Measurements from ENCODE around the gene MAGI2. TPM values are rescaled to one million over a fixed set of nuclear protein-coding genes. Genes with fewer than 3 reads are reported as not detected.

The MAGI2 gene
- polyA plus RNA-seq, 4 donors, result 36.8 to 43.5 (median 38.3) TPM

DNA sequence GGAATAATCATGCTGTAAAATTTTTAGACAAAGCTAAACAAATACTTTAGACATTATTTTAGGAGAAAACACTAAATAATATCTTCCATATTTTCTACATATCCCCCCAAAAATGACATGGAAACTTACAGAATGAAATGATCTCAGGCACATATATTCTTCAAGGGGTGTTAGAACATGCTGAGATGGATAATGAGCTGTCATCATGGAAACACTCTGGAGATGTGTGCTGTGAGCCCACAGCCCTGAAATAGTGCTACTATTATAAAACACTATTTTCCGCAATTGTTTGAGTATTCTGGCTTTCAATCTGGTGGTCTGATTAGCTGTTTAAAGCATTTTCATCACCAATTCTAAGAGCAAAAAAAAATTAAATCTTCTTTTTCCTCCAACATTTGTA, 1269.2 kb downstream of the MAGI2 start:
- DNase-seq (ENCODE audit: low read depth in 4 of 4, low spot score in 3 of 4), result no peak

DNA sequence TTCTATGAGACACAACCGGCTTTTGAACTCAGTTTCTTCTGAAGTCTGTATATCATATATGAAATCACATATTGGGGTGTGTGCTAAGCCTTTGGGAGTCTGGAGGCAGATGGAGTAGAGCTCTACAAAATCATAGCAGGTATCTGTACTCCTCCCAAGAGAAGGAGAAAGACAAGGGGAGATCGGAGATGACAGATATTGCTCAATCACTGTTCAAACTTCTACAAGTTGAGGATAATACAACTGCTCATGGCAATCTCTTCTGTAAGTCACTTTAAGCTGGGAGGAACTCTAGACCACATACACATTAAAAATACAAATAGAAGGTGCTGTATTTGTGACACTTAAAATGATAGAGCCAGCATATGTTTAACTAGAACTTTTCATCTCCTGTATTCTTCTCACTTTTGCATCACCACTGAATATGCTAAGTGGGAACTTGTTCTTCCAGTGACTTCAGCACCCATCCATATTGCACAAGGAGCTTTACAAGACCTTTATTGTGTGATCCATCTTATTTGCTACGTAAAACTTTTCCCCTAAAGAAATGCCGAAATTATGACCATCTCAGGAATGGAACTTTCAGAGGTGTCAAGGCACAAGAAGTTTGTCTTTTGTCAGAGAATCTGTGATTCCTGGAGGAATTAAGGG, 1273.5 kb downstream of the MAGI2 start:
- no peak for DNase-seq (ENCODE audit: low read depth in 4 of 4, low spot score in 3 of 4)

DNA sequence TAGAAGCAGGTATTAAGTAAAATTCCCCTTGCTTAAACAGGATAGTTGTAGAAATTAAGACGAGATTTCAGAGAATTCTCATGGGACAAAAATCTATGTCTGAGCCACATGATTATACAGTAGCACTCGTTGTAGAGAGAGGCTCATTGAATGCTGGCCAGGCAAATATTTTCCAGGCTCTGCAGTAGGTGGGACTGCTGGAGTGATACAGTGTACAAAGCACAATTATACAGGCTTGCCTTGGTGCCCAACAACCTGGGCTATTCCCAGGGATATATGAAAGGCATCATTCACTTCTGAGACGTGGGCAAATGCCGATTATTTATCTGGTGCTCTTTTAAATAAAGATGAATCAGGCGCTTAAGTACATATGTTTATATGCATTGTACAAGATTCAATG, 1274.3 kb downstream of the MAGI2 start:
- no peak for DNase-seq (ENCODE audit: low read depth in 4 of 4, low spot score in 3 of 4)

DNA sequence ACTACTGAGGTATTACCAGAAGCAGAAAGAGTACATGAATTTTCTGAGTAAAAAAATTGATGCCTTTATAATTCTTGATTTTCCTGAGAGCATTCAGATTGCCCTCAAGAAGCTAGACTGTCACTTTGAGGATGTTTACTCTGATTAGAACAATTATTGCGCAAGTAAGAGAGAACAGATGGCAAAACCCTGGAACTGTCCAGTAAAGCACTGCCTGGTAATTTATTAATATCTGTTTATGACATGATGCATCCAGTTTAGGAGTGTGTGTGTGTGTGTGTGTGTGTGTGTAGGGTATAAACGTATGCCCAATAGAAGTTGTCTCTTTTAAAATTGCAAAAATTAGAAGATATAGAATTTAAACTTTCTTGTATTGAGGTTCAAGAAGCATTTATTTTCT, 1275.1 kb downstream of the MAGI2 start:
- no peak for DNase-seq (ENCODE audit: low read depth in 4 of 4, low spot score in 3 of 4)

DNA sequence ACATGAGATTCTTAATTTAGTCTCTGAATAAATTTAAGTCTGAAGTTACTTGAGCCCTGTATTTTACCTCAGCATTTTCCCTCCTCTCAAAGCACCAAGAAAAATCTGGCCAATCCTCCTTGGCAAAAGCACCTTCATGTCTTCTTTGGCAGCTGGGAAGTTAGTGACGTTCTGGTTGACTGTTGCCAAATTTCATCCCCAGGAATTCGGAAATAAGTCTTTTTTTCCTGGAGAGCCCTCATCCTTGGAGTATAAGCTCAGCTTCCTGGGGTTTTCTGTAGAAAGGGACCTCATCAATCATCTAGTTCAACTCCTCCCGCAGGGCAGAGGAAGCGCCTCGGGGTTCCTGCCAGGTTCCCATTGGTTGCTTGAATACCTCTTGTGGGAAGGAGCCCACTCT, 1277.3 kb downstream of the MAGI2 start:
- DNase-seq (ENCODE audit: low read depth in 4 of 4, low spot score in 3 of 4), result no peak

DNA sequence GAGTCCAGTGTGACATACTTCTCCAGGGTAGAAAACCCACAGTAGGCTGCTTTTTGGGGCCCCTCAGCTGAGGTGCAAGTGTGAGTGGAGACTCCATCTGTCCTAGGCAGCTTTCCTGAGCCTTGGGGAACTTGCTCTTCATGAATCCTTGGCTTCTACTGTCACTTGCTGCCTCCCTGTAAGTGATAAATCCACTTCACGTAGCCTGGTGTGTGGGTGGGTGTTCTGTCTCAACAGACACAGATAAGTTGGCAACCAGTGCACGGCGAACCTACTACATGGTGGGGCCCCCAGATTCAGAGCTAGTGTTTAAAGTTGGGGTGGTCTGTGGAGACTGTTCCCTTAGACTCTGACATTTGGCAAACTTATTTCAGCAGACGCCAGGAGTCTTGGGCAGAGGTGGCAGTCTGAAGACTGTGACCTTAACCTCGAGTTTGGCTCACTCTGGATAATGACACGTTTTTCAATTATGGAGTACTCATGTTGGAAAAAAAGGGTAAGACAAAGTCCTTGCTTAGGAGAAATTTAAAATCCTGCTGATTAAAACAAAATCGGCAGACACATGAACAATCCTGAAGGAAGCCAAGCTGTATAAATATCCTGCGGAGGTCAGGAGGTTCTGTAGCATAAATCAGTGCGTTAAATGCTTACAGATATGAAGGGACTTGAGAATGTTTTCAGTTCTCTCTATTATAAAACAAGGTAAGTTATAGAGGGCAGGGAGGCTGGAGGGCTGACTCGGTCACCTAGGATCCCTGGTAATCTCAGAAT, 1278.0 kb downstream of the MAGI2 start:
- no peak for DNase-seq (ENCODE audit: low read depth in 4 of 4, low spot score in 3 of 4)

DNA sequence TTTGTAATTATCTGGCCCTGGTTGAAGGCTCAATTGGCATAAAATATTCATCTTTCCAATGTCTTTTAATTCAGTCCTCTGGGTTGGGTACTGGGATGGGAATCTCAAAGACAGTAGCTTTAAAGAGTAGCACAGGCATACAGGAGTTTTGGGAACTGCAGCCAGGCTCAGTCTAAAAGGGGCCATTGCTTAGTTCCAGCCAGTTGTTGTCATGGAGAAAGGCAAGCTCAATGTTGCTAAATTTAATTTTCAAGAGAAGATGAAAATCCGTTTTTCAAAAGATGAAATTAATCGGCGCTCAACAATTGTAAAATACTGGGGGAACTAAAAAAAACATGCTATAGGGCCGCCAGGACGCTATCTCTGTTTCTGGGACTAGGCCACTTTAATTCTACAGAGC, 1279.8 kb downstream of the MAGI2 start:
- no peak for DNase-seq (ENCODE audit: low read depth in 4 of 4, low spot score in 3 of 4)

DNA sequence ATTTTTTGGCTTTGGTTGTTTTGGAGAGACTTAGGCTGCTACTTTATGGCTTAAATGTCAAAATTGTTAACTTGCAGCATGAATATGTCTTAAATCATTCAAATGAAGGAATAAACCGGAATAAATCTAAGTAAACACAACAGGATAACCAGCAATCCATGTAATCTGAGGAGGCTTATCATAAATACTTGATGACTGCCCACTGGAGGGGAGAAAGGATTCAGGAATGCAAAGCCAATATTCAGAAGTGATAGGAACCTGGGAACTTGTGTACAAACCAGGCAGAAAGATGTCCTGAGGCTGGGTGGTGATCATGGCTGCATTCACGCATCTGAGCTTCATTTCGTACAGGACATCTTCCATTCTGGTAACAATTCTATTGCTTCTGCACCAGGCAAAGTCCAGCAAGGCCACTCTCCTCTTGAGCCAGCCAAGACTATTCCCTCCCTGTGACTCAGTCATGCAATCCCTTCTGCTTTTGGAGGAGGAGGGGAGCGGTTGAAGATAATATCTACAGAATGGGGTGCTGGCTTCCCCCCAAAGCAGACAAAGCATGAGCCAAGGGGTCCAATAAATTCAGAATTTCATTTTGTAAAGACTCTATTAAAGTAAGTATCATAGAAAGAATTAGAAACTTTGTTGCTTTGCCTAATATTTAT, 1280.4 kb downstream of the MAGI2 start:
- no peak for DNase-seq (ENCODE audit: low read depth in 4 of 4, low spot score in 3 of 4)

DNA sequence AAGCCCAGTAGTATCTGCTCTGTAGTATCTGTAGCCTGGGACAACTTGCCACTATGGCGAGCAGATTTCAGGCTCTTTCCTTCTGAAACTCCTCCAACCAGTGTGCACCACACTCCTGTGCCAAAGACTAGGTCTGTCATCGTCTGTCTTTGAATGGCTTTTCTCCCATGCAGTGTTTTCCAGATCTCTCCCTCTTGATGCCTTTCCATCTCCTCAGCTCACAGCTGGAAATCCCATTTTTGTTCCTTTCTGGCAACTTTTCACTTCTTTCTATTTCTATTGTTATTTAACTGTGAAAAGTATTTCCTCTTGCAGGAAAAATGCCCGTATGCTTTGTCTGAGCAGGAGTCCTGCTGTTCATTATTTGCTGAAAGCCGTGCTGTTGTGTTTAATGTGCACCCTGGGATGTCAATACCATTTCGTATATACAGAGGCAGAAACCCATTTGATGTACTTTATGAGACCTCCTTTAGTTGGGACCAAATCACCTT, 1281.2 kb downstream of the MAGI2 start:
- no peak for DNase-seq (ENCODE audit: low read depth in 4 of 4, low spot score in 3 of 4)

DNA sequence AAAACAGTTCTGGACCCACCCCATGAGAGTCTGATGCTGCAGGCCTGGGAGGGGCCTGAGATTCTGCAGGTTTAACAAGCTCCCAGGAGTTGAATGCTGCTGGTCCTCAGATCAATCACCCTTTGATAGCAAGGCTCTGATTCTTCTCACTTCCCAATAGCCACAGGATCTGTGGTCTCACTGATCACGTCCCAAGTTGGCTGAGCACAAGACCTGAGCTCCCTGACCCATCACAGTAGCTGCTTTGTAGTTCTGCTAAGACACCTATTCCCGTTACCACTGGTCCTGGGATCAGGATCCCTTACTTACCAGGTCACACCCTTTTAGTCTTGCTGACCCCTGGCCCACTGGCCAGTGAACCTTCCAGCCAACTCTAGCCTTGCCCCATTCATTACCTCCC, 1282.1 kb downstream of the MAGI2 start:
- DNase-seq (ENCODE audit: low read depth in 4 of 4, low spot score in 3 of 4), result no peak

DNA sequence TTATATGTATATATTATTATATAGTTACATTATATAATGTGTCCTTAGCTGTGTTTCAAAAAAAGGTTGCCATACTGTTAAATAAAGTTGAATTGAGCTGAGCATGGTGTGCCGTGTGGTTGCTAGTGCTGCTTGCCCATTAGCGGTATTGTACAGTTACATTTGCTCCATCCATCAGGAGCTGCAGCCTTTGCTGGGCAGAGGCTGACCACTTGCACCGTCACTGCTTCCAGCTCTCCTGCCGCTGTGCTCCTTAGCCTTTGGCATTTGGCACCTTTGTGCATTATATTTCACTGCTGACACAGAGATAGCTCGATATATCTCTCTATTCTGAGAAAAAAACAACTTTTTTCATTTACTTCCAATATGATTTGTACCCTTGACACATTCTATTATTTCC, 1282.7 kb downstream of the MAGI2 start:
- no peak for DNase-seq (ENCODE audit: low read depth in 4 of 4, low spot score in 3 of 4)

DNA sequence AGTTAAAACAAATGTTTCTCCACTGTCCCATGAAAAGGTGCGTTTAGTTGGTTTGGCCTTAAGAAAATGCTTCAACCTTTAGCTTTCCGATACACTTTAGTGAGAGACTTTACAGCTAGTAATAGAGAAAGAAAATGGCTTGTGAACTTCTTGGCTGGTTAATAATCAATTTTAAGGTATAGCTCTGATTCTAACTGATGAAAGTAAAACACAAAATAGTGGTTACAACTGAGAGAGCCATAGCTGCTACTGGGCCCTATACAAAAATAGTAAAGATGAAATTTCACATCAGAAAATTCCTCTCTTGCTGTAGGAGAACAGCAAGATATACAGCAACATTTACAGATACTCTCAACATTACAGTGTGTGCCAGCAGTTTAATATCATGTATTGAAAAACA, 1283.5 kb downstream of the MAGI2 start:
- no peak for DNase-seq (ENCODE audit: low read depth in 4 of 4, low spot score in 3 of 4)

DNA sequence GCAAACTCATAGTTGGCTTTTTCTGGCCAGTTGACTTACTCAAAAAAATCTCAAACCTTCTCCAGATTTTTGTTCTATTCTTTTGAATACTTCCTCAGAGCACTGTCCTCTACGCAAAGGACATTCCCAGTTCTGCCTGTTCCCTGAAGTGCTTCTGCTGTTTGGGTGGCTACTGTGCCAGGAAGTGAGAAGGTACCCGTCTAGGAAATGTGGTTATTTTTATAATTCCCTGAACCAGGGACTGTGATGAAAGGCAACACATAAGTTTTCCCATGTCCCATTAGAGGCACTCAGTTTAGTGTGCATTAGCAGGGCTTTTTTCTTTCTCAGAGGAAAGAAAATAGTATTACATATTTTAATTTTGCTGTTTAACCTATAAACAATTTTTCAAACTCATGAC, 1284.6 kb downstream of the MAGI2 start:
- DNase-seq (ENCODE audit: low read depth in 4 of 4, low spot score in 3 of 4), result no peak

DNA sequence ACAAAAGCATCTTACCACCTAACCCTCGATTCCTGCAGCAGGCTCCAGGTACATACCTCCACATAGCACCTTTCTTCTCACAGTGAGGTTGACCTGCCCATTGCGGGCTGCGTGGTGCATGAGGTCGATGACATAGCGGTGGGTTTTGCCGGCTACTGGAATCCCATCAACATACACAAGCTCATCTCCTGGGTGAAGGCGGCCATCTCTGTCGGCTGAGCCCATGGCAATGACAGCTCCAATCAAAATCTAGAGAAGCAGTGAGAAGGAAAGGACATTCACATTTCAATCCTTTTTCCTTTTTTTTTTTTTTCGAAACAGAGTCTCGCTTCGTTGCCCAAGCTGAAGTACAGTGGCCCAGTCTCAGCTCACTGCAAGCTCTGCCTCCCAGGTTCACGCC, 1285.6 kb downstream of the MAGI2 start:
- no peak for DNase-seq (ENCODE audit: low read depth in 4 of 4, low spot score in 3 of 4)

DNA sequence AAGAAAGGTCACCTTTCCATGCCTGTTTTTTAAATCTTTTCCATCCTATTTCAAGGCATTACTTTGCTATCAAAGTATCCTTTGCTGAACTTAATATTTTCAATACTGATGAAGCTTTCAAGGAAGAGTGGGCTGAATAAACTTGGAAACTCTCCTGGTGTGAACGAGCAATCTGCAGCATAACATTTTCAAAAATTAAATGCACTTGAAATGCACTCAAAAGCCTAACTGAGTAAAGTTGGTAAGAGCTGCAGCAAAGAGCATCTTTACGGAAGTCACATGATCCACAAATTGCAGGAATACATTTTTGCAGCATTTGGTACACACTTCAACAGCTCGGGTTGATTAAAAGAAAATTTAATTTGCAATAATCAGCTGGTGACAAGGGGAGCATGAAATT, 1287.6 kb downstream of the MAGI2 start:
- no peak for DNase-seq (ENCODE audit: low read depth in 4 of 4, low spot score in 3 of 4)

DNA sequence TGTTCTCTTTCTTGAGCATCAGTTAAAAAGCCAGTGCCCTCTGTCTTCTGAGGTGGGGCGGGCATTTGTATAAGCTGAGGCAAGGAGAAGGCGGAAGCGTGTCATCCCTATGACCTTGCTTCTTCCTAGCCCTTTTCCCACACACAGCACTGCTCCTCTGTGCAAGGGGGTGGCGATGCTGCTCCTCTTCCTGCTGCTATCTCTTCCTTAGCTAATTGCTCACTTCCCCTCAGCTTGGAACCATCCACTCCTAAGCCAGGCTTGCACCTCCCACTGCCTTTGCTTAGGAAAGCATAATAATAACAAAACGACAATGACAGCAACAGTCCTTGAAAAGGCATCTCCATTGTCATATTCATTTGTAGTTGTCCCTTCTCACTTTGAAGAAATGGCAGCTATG, 1288.0 kb downstream of the MAGI2 start:
- DNase-seq (ENCODE audit: low read depth in 4 of 4, low spot score in 3 of 4), result no peak

DNA sequence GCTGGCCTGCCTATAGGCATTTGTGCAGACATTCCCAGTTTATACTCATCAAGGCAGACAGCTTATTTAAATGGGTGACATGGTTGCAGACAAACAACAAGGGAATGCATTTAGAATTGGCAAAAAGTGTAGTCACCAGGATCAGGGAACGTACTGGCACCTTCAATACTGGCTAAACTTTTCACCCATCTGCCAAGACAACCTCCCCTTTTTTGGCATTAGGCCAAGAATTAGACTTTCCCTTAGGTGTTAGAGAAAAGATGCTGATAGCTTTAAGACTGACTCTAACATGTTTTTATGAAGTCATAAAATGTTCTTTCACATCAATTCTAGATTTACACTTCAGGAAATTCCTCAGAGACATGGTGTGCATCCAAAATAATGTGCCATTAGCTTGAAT, 1289.0 kb downstream of the MAGI2 start:
- DNase-seq (ENCODE audit: low read depth in 4 of 4, low spot score in 3 of 4), result no peak

DNA sequence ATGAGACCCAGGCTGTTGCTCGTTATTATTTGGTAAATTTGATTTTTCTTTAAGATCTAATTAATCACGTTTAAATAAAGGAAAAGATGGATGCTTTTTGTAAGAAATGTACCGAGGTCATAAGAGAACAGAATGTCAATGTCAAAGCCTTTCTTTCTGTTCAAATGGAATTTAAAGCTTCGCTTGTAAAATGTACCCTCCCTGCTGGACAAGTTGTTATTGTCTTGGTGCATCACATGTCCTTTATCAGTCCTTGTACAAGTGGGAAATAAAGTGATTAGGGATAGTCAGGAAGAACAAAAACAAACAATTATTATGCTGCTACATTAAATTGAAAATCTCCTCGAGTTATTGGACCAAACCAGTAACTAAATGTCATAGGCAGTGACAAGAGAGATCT, 1291.7 kb downstream of the MAGI2 start:
- no peak for DNase-seq (ENCODE audit: low read depth in 4 of 4, low spot score in 3 of 4)

DNA sequence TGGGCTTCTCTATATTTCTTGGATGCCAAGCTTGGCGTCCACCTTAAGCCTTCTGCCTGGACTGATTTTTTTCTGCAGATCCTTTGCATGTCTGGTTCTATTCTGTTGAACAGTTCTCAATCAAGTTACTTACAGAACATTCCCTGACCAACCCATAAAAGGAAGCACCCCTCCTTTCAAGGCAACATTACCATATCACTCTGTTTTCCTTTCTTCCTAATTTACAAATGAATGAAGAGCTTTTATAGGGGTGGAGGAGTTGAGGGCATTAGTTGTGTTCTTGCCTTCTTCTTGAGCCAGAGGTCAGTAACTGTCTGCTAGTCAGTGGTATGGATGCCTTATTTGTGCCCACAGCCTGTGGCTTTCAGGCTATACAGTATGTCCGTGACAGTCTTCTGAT, 1293.9 kb downstream of the MAGI2 start:
- DNase-seq (ENCODE audit: low read depth in 4 of 4, low spot score in 3 of 4), result no peak

DNA sequence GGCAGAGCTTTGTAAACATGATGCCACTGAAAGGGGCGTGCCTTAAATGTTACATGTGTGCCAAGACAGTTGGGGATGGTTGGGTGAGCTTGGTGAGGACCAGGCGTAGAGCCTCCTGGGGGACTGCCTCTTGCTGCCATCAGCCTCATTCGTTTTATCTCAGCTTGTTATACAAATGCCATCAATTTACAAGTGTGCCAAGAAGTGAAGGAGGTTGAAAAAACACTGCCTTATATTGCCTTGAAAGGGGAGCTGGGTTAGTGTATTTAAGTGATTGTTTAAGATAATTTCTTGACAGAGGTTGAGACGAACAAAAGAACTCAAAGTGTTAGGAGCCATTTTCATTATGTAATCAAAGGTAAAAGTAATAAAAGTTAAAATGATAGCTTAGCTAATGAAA, 1300.2 kb downstream of the MAGI2 start:
- no peak for DNase-seq (ENCODE audit: low read depth in 4 of 4, low spot score in 3 of 4)

DNA sequence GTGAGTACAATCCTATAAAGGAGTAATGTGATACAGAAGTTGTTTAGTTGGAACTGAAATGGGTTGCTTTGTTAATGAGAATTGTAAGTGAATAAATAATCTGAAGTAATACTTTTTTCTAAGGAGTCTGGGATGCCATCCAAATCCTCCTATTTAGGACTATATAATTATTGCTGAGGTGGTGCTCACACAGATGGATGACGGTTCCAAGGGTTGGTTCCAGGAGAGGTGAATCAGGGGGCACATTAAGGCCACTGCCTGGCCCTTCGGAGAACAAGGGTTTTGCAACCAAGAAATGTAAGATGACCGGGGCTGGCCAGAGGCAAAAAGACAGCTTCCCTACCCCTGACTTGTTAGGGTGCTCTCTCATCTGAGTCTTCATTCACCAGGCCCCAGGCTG, 1302.2 kb downstream of the MAGI2 start:
- DNase-seq (ENCODE audit: low read depth in 4 of 4, low spot score in 3 of 4), result no peak

DNA sequence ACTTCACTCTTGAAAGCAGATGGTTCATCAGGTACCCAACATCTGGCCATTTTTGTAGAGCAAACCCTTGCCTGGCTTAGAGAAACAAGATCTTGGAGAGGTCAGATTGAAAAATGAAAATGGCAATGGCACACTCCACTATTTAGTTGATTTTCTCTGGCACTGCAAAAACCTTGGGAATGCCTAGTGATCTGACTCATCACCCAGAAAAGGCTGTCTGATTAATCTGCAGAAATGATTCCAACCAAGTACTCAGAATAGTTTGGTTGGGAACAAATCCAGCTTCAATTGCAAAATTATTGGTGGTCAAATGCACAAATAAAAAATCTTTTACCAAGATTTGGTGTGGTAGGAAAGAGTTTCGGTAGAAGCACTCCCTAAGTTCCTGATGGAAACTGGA, 1303.7 kb downstream of the MAGI2 start:
- no peak for DNase-seq (ENCODE audit: low read depth in 4 of 4, low spot score in 3 of 4)

Measured in right renal pelvis (tissue), 4 donors.